ENCODE results near the gene TMEM135. TPM values are rescaled to one million over a fixed set of nuclear protein-coding genes. Genes with fewer than 3 reads are reported as not detected.

TMEM135 gene
- total and polyA plus RNA-seq, 2 donors (not counting 1 experiment from before 2014, with no cell fraction given), result 2.7 to 19.5 TPM

GRCh38 chr11:87180742-87181141 is 143.0 kb downstream of the TMEM135 start:
- DNase-seq, result no peak
- Histone ChIP-seq H3K79me2 (ENCODE audit: control insufficient read depth, insufficient read depth, low read length) (no peaks in the 10 kb centered on the region), H4K20me1 (ENCODE audit: control insufficient read depth, insufficient read depth, low read length, poor library complexity, severe bottlenecking) (no peaks in the 10 kb centered on the region), H3K27ac (ENCODE audit: low read length in 2 of 2) (no peak overlapping the region), H3K9me3 (ENCODE audit: control extremely low read depth in 1 of 3, control insufficient read depth in 2 of 3, insufficient read depth in 1 of 3, low read length in 2 of 3) (peaks cover 2 to 9% (median 8%) of the 10 kb centered on the region in 3 donors), H3K4me3 (ENCODE audit: control extremely low read depth in 1 of 5, extremely low read depth in 1 of 5, insufficient read depth in 1 of 5, low read depth in 2 of 5, low read length in 4 of 5) (no peak overlapping the region), H3K36me3 (replicated peaks in 1 of 2; ENCODE audit: control extremely low read depth in 1 of 2, control insufficient read depth in 1 of 2, extremely low read depth in 1 of 2, insufficient read depth in 2 of 2, low read length in 1 of 2) (peaks cover 0 to 5% of the 10 kb centered on the region in 2 experiments), H2AFZ (ENCODE audit: insufficient read depth, low read depth, low read length, poor library complexity, severe bottlenecking) (no peak overlapping the region), H3K4me1 (ENCODE audit: control insufficient read depth in 2 of 2, insufficient read depth in 2 of 2, low read length in 2 of 2) (no peaks in the 10 kb centered on the region), H3K9ac (ENCODE audit: low read length) (no peak overlapping the region), H3K4me2 (replicated peaks; ENCODE audit: low read depth, low read length, poor library complexity, severe bottlenecking) (no peak overlapping the region), H3K27me3 (replicated peaks in 1 of 4; ENCODE audit: control extremely low read depth in 1 of 4, control insufficient read depth in 3 of 4, insufficient read depth in 4 of 4, low read length in 3 of 4) (no peaks in the 10 kb centered on the region)
- TF ChIP-seq CTCF (IDR thresholded peaks at IDR 0.05) (no peak), EZH2 (IDR thresholded peaks at IDR 0.05; ENCODE audit: borderline replicate concordance, insufficient read depth, low read depth, low read length, poor library complexity, severe bottlenecking) (no peak)
- ChIA-PET POLR2A (no interaction called here), CTCF (no interaction called here)
- Mint-ChIP-seq H3K4me3 (no peak overlapping the region), H3K4me1 (no peaks in the 10 kb centered on the region), H3K27ac (no peak overlapping the region), H3K9me3 (ENCODE audit: insufficient read depth) (peaks cover 3% of the 10 kb centered on the region), H3K27me3 (no peaks in the 10 kb centered on the region)
- WGBS (ENCODE audit: insufficient coverage), result 83% methylated on average over 1 of the region's 2 CpGs
- intact Hi-C loops (cut with micrococcal nuclease), result no loop called here
- ATAC-seq (ENCODE audit: low read depth), result no peak

GRCh38 chr11:87181143-87181542 is 143.4 kb downstream of the TMEM135 start:
- intact Hi-C loops (cut with micrococcal nuclease), result no loop called here
- no peak overlapping the region for H2AFZ ChIP-seq (ENCODE audit: insufficient read depth, low read depth, low read length, poor library complexity, severe bottlenecking)
- WGBS (ENCODE audit: insufficient coverage), result no CpG with 5 or more reads among the region's 3 CpGs
- peaks cover 0 to 5% of the 10 kb centered on the region in 2 experiments for H3K36me3 ChIP-seq (replicated peaks in 1 of 2; ENCODE audit: control extremely low read depth in 1 of 2, control insufficient read depth in 1 of 2, extremely low read depth in 1 of 2, insufficient read depth in 2 of 2, low read length in 1 of 2)
- DNase-seq (no peak), ATAC-seq (ENCODE audit: low read depth) (no peak)
- H3K9ac ChIP-seq (ENCODE audit: low read length), result no peak overlapping the region
- no peak overlapping the region for H3K4me2 ChIP-seq (replicated peaks; ENCODE audit: low read depth, low read length, poor library complexity, severe bottlenecking)
- Mint-ChIP-seq H3K27ac (no peak overlapping the region), H3K4me1 (no peaks in the 10 kb centered on the region), H3K9me3 (ENCODE audit: insufficient read depth) (peaks cover 3% of the 10 kb centered on the region), H3K4me3 (no peak overlapping the region), H3K27me3 (no peaks in the 10 kb centered on the region)
- no peaks in the 10 kb centered on the region for H3K4me1 ChIP-seq (ENCODE audit: control insufficient read depth in 2 of 2, insufficient read depth in 2 of 2, low read length in 2 of 2)
- H4K20me1 ChIP-seq (ENCODE audit: control insufficient read depth, insufficient read depth, low read length, poor library complexity, severe bottlenecking), result no peaks in the 10 kb centered on the region
- ChIA-PET CTCF (no interaction called here), POLR2A (no interaction called here)
- TF ChIP-seq EZH2 (IDR thresholded peaks at IDR 0.05; ENCODE audit: borderline replicate concordance, insufficient read depth, low read depth, low read length, poor library complexity, severe bottlenecking), result no peak
- no peak for TF ChIP-seq CTCF (IDR thresholded peaks at IDR 0.05)
- H3K27ac ChIP-seq (ENCODE audit: low read length in 2 of 2), result no peak overlapping the region
- no peak overlapping the region for H3K4me3 ChIP-seq (ENCODE audit: control extremely low read depth in 1 of 5, extremely low read depth in 1 of 5, insufficient read depth in 1 of 5, low read depth in 2 of 5, low read length in 4 of 5)
- H3K27me3 ChIP-seq (replicated peaks in 1 of 4; ENCODE audit: control extremely low read depth in 1 of 4, control insufficient read depth in 3 of 4, insufficient read depth in 4 of 4, low read length in 3 of 4), result no peaks in the 10 kb centered on the region
- H3K79me2 ChIP-seq (ENCODE audit: control insufficient read depth, insufficient read depth, low read length), result no peaks in the 10 kb centered on the region
- H3K9me3 ChIP-seq (ENCODE audit: control extremely low read depth in 1 of 3, control insufficient read depth in 2 of 3, insufficient read depth in 1 of 3, low read length in 2 of 3), result peaks cover 2 to 9% (median 8%) of the 10 kb centered on the region in 3 donors
